Panc1 (cell line): ENCODE data around the gene MEP1A.

Source experiments
- POLR2AphosphoS5 ChIP-seq: IDR thresholded peaks from 2 replicates; pipeline ENCODE4 v1.6.1; 2012; ENCODE audit warnings: mild to moderate bottlenecking, low read depth, low read length, moderate library complexity
- TF ChIP-seq, protein P1 (sequence below): fragments of 450-650 bp; IDR thresholded peaks from 2 replicates; pipeline ENCODE4 v1.5.1; 2017; ENCODE audit warnings: mild to moderate bottlenecking

DNA sequence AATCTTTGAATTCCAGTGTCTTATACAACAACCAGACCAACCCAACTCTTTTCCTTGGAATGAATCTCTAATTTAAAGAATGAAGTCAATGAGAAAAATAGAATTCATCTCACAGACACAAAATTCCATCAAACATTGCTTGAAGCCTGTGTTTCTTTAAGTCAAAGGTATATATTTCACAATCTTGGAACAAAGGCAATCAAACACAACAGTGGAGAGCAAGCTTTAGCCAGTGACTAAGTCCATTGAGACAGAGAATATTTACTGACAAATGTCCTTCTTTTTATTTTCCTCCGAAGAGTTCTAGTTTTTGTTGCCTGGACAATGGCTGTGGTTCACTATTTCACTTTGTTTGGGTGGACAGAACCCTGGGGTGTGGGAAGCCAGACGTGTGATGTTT, 35.8 kb downstream of the MEP1A start:
- TF ChIP-seq, protein P1, sequence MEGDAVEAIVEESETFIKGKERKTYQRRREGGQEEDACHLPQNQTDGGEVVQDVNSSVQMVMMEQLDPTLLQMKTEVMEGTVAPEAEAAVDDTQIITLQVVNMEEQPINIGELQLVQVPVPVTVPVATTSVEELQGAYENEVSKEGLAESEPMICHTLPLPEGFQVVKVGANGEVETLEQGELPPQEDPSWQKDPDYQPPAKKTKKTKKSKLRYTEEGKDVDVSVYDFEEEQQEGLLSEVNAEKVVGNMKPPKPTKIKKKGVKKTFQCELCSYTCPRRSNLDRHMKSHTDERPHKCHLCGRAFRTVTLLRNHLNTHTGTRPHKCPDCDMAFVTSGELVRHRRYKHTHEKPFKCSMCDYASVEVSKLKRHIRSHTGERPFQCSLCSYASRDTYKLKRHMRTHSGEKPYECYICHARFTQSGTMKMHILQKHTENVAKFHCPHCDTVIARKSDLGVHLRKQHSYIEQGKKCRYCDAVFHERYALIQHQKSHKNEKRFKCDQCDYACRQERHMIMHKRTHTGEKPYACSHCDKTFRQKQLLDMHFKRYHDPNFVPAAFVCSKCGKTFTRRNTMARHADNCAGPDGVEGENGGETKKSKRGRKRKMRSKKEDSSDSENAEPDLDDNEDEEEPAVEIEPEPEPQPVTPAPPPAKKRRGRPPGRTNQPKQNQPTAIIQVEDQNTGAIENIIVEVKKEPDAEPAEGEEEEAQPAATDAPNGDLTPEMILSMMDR: no peak
- TF ChIP-seq POLR2AphosphoS5: no peak
